ENCODE data around the gene ARHGAP20.

- TF ChIP-seq POLR2A (IDR thresholded peaks at IDR 0.05), result no peak
- TF ChIP-seq CTCF (IDR thresholded peaks at IDR 0.05), result no peak
Observed at GRCh38 chr11:110761131-110761530, 48.9 kb upstream of the ARHGAP20 start.

Measured in sigmoid colon (tissue), 3 donors.